ENCODE data around the gene PRKCH. TPM values are rescaled to one million over a fixed set of nuclear protein-coding genes. Genes with fewer than 3 reads are reported as not detected.

PRKCH gene
- total RNA-seq, 4 donors from 2014 or later: 17.9 to 105 (median 63.5) TPM

DNA sequence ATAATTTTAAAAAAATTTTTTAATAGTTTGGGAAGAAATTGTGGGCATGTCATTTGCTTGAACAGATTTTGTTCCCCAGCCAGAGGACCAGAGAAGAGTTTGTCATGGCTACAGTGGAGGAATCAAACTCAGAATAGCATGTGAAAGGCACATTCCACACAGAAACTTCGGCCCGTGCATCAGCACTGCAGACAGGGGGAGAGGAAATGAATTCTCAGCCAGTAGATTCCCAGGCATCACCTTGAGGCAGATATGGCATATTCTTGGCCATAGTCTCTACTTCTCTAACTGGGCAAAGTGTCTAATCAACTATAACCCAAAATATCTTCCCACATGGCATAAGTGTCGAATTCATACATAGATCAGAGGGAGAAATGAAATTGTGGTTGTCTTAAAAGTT, 153.3 kb downstream of the PRKCH start:
- Histone ChIP-seq H3K36me3 (no peaks in the 10 kb centered on the region), H3K4me3 (no peak overlapping the region), H3K27me3 (no peaks in the 10 kb centered on the region), H3K9me3 (no peaks in the 10 kb centered on the region), H3K27ac (peak overlapping the region; percentile 72 to 77), H3K4me1 (peaks cover 0 to 8% of the 10 kb centered on the region in 2 donors)
- DNase-seq: no peak
- no peak for TF ChIP-seq POLR2A (IDR thresholded peaks at IDR 0.05)
- TF ChIP-seq, protein P1, sequence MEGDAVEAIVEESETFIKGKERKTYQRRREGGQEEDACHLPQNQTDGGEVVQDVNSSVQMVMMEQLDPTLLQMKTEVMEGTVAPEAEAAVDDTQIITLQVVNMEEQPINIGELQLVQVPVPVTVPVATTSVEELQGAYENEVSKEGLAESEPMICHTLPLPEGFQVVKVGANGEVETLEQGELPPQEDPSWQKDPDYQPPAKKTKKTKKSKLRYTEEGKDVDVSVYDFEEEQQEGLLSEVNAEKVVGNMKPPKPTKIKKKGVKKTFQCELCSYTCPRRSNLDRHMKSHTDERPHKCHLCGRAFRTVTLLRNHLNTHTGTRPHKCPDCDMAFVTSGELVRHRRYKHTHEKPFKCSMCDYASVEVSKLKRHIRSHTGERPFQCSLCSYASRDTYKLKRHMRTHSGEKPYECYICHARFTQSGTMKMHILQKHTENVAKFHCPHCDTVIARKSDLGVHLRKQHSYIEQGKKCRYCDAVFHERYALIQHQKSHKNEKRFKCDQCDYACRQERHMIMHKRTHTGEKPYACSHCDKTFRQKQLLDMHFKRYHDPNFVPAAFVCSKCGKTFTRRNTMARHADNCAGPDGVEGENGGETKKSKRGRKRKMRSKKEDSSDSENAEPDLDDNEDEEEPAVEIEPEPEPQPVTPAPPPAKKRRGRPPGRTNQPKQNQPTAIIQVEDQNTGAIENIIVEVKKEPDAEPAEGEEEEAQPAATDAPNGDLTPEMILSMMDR (IDR thresholded peaks at IDR 0.05): no peak
- intact Hi-C loops (cut with DNase I; ENCODE audit: low total_unique reads): no loop called here

DNA sequence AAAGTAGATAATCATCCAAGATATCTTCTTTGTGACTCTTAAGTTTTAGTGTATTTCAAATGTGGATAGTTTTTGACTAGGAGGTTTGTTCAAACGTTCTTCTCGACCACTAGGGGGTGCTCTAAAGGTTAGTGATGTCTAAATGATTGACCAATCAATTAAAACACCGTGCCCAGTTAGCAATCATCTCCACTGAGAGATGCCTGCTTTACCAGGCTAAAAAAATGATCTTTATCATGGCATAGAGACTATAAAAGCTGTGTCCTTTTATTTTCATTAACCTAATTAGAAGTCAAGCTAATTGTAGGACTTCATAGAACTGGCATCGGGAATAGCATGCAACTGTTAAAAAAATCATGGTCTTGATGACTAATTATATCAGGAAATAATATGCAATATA, 153.9 kb downstream of the PRKCH start:
- Histone ChIP-seq H3K27me3 (no peaks in the 10 kb centered on the region), H3K4me1 (peaks cover 0 to 8% of the 10 kb centered on the region in 2 donors), H3K9me3 (no peaks in the 10 kb centered on the region), H3K36me3 (no peaks in the 10 kb centered on the region), H3K4me3 (no peak overlapping the region), H3K27ac (peak overlapping the region; percentile 72 to 77)
- intact Hi-C loops (cut with DNase I; ENCODE audit: low total_unique reads): no loop called here
- no peak for DNase-seq
- TF ChIP-seq POLR2A (IDR thresholded peaks at IDR 0.05): no peak
- TF ChIP-seq, protein P1 (IDR thresholded peaks at IDR 0.05): peak; percentile 42 to 46 (median 45)

DNA sequence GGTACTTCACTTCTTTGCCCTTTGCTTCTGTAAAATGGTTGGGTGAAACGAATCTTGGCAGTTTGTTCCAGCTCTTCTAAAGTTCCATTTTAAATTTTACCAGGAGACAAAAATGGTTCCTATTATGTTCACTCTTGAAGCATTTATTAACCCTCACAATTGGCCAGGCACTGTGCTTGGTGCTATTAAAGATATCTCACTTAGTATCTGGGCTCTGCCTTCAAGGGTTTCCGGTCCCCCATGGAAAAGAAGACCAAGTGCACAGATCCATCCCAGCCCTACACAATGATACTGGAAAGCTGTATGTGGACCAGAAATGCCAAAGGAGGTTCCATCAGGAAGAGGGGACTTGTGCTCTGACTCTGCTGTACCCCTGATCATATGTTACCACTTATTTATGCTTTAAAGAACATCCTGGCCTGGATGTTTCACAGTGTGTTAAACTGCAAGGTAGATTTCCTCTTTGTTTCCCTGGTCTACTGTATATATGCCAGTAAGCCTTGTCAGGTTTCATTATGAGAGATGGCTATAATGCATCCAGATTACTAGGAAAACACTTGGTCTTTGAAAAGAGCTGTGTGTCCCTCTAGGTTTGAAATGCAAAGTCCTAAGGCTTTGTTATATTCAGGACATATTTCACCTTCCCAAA, 154.8 kb downstream of the PRKCH start:
- Histone ChIP-seq H3K4me1 (peaks cover 0 to 4% of the 10 kb centered on the region in 2 donors), H3K27me3 (no peaks in the 10 kb centered on the region), H3K4me3 (no peak overlapping the region), H3K27ac (peak overlapping the region; percentile 72 to 77), H3K9me3 (no peaks in the 10 kb centered on the region), H3K36me3 (no peaks in the 10 kb centered on the region)
- TF ChIP-seq, protein P1 (IDR thresholded peaks at IDR 0.05): no peak
- TF ChIP-seq POLR2A (IDR thresholded peaks at IDR 0.05): peak in 1 of 2 donors; percentile 6
- DNase-seq: no peak
- intact Hi-C loops (cut with DNase I; ENCODE audit: low total_unique reads): no loop called here

DNA sequence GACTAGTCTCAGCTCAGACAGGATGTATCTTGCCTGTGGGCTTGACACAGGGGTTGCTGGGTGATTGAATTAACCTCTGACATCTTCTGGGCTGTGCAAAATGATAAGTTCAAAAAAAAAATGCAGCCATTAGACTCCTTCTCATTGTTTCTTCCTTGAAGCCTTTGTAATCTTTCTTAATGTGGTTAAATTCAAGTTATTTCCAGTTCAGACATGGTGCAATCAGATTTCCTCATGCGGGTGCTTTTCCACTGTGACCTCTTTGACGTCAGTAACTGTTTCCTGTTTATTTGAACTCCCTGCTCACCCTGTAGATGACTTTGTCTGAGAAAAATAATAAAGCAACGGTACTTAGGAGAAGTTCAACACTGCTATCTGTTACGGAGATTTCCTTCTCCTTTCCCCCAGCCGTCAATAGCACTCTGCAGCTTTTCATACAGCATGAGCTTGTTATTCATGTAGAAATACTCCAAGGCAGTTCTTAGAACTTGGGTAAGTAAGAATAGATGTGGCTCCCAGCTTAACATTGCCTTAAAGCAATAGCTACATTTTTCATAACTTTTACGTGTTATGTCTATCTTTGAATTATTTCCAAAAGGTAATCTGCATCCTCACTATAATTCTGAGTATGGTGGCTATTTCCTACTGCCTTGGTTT, 155.5 kb downstream of the PRKCH start:
- Histone ChIP-seq H3K36me3 (no peaks in the 10 kb centered on the region), H3K27ac (peak overlapping the region; percentile 72 to 77), H3K27me3 (no peaks in the 10 kb centered on the region), H3K4me1 (no peaks in the 10 kb centered on the region), H3K9me3 (no peaks in the 10 kb centered on the region), H3K4me3 (no peak overlapping the region)
- DNase-seq: peak; percentile 37 to 65
- TF ChIP-seq, protein P1 (IDR thresholded peaks at IDR 0.05): no peak
- TF ChIP-seq POLR2A (IDR thresholded peaks at IDR 0.05): peak in 1 of 2 donors; percentile 43
- intact Hi-C loops (cut with DNase I; ENCODE audit: low total_unique reads): no loop called here
